HG03135 (cell line): ENCODE results near the gene ZMIZ1.

Experiments used
- ATAC-seq: cut with Tn5 transposase; IDR thresholded peaks from one replicate; pipeline ENCODE4 v1.9.1; 2021; ENCODE audit warnings: mild to moderate bottlenecking, moderate library complexity; ENCODE audit not compliant: unreplicated experiment

ZMIZ1 gene

GRCh38 chr10:79243181-79244067 is 174.7 kb downstream of the ZMIZ1 start:
- peak; percentile 49 for ATAC-seq

- ATAC-seq = no peak
Observed at GRCh38 chr10:79244068-79244442, 175.3 kb downstream of the ZMIZ1 start.

- peak; percentile 28 for ATAC-seq
Observed at GRCh38 chr10:79244841-79245504, 176.2 kb downstream of the ZMIZ1 start.

- ATAC-seq = no peak
Observed at GRCh38 chr10:79245539-79246208, 176.9 kb downstream of the ZMIZ1 start.

- ATAC-seq = no peak
Observed at GRCh38 chr10:79246209-79246581, 177.4 kb downstream of the ZMIZ1 start.

DNA sequence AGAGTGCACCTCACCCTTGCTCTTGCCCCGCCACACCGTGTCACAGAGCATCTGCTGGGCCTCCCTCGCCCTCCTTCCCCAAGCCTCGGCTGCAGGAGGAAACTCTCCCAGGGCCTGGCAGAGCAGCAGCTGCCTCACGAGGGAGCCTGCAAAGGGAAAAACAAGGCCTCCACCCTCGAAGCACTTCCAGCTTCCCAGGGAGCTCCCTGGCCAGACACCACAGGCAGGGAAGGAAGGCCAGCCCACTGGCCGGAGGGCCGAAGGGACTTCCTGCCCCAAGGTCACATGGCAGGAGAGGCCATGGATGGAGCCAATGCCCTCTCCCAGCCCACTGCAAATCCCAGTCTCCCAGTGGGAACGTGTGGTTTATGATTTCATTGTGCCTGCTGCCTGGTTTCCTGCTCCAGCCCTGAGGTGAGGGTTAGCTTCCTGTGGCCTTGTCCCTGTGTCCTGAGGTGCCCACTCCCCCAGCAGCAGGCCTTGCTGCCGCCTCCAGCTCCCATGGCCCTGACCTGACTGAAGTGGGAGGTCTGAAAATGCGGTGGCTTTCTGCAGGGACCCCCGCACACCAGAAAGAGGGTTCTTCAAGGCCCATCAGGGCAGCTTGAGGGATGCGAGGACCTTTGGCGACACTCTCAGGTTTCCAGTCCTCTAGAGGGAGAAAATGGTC is 178.0 kb downstream of the ZMIZ1 start:
- ATAC-seq = no peak

DNA sequence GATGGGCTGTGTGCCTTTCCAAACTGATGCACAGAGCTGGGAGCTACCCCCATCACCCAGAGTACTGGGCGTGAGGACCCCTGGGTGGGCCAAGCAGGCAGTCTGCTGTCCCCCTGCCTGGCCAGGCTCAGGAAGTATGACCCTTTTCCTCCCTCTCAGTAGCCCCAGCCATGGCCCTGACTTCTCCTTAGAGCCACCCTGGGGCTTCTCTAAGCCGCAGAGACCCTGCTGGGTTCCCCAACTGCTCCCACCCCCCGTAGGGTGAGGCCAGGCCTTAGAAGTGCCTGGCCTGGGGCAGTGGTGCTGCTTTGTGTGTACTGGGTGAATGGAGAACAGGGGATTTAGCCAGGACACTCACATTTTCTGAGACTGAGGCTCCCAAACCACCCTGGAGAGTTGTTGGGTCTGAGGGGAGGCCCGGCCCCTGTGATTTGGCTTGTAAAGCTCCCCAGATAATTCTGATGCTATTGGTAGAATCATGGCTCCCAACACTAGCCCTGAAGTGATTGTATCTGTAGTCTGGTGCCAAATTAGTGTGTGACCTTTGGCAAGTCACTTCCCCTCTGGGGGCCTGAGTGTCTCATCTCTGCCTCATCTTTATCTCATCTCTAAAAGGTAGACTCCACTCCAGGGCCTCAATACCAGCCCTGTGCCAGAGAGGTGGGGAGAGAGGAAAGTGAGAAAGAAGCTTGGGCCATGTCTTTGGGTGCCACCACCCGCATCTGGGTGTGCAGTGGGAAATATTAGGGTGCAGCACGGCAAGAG is 178.8 kb downstream of the ZMIZ1 start:
- no peak for ATAC-seq

DNA sequence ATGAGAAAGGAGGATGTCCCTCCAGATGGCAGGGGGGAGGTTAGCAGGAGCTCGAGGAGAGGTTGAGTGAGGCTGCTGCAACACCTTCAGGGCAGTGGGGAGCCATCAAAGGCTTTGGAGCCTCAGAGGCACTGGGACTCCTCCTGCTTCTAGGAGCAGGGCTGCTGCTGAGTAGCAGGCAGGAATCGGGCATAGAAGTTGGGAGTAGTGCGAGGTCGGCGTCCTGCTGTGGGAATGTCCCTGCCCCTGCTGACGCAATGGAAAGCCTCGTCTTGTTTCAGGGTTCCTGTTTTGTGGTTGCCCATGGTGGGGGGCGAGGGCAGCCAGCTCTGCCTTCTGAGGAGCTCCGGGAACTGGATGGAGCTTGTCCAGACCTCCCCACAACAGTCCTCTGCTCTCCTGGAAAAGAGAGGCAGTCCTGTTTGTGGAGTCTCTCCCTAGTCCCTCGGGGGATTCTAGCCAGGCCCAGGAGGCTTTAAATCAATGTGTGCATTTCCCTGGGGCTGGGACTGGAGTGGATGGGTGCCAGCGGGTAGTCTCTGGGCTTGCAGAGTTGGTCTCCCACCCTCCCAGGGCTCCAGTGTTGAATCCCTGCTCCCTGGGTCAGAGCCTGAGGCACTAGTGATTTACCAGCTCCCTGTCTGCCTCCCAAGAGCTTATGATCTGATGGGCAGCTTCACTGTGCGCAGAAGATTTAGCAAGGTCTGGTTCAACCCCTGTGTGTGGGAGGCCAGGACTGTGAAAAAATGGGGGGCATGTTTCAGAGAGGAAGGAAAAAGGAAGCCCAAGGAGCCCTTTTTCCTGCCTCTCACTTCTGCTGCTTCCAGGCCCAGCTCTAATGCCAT is 179.8 kb downstream of the ZMIZ1 start:
- ATAC-seq = no peak

DNA sequence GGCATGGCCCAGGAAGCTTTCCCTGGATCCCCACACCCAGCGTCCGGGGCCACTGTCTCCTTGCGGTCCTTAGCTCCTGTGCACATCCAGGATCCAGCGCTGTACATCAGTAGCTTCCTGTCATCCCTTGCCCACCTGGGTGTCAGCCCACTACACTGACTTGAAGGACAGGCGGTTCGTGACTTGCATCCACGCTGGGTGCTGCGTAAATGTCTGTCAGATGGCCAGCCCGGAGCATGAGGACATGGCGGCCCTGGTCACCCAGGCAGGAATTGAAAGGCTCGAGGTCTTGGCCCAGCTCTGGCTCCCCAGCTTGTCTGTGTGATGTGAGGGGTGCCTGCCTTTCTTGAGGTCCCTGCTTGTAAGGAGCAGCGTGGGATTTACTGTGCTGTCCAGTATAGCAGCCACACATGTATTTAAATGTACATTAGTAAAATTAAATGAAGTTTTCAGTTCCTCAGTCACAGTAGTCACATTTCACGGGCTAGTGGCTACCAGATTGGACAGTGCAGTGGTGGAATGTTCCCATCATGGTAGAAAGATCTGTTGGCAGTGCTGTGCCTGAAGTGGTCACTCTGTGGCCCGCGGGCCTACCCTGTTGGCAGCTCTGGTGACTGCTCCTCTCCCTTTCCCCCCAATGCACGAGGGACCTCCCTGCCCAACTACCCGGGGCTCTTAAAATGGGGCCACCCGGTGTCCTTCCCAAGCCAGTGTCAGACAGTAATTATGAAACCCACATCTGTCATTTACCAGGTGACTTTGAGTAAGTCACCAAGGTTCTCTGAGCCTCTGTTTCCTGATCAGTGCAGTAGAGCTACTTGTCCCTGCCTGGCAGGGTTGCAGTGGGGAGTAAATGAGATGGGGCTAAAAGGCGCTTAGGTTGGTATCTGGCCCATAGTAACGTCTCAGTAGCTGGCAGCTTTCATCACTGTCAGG is 180.7 kb downstream of the ZMIZ1 start:
- ATAC-seq = peak; percentile 61

DNA sequence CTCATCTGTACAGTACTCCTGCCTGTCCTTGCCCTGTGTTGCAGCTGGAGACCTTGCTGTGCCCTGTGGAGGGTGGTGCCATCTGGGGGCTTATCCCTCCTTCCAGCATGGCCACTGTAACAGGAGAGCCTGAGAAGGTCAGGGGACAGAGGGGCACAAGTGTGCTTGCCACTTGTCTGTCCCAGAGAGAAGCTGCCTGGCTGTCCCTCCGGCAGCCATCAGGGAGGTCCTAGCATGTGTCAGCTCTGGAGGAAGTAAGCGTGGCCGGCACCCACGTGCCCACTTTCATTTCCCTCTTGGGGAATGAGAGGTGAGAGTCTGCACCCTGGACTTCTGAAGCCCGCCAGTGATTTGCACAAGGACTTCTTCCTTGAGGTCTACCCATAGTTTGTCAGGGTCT is 181.5 kb downstream of the ZMIZ1 start:
- no peak for ATAC-seq

DNA sequence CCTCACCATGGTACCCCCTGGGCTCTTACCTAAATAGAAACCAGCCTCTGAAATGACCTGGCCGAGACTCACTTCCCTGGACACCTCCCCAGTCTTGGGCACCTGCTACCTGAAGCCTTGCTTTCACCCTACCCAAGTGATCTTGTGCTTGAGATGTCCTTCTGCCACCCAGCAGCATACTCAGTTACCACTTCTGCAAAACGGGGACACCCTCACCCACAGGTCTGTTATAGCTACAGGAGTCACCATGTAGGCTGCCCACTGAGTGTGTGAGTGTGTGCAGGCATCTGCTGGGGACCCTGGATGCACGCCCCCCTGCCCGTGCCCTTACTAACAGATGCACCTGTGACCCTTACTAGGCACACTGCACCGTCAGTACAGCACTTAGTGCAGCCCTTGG is 183.7 kb downstream of the ZMIZ1 start:
- ATAC-seq = no peak

DNA sequence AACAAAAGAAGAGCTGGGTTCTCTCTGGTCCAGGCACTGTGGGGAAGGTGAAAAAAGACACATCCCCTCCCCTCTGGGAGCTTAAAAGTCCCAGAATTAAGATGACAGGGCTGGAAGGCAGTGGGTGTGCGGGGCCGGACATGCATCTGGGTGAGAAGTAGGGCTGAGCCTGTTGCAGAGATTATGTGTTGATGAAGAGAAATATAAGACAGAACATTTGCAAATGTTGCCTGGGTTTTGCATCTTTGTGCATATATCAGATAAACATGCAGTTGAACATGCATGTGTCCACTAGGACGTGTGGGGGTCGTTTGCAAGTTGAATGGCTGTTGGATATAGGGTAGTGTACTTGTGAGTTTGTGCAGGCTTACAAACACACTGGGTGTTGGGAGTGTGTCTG is 184.2 kb downstream of the ZMIZ1 start:
- ATAC-seq = no peak

GRCh38 chr10:79253704-79254103 is 184.9 kb downstream of the ZMIZ1 start:
- no peak for ATAC-seq

DNA sequence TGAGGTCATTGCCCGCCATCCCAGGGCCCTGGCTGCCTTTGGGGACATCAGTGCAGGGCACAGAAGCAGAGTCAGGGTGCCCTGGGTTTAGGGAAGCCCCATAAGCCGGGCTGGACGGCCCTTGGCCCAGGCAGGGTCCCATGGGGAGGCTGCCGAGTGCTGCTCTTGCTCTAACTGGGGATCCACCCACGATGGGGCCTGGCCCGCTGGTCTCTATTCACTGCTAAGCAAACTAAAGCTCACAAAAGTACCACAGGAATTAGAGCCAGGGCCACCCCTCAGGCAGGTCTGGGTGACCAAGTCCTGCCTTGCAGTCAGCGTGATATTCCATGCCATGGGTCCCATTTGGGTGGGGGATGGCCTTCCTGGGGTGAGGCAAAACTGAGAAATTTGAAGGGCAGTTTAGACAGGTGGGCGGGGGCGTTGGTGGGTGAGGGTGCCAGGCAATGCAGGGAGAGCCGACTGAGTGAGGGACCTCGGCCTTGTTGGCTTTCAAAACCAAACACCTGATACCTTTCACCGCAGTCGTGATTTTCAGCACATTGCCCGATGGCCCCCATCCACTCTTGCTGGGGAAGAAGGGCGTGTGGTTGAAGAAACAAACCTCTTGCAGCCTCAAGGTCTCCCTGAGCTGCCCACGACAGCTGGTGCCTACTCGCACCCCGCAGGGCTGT is 185.7 kb downstream of the ZMIZ1 start:
- no peak for ATAC-seq

GRCh38 chr10:79255007-79255507 is 186.3 kb downstream of the ZMIZ1 start:
- no peak for ATAC-seq

DNA sequence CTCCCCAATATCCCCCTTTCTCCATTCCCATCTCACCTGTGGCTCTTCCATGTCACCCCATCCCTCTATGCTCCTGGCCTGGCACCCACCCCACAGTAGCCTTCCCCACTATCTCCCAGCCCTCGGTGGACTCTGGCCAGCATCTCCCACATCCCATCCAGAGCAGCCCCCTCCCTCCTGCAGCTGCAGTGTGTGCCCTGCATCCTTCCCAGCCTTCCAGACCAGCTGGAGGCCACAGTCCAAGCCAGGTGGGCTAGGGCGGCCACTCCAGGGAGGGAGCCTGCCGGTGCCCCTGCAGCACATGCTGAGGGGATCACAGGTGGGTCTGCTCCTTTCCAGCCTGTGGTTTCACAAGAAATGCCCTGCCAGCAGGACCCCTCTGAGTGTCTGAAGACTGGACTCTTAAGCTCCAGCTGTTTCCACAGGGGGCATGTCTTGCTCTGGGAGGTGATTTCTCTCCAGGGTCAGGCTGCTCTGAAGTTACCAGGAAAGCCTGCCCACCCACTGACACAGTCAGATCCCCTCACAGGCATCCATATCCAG is 187.6 kb downstream of the ZMIZ1 start:
- no peak for ATAC-seq

DNA sequence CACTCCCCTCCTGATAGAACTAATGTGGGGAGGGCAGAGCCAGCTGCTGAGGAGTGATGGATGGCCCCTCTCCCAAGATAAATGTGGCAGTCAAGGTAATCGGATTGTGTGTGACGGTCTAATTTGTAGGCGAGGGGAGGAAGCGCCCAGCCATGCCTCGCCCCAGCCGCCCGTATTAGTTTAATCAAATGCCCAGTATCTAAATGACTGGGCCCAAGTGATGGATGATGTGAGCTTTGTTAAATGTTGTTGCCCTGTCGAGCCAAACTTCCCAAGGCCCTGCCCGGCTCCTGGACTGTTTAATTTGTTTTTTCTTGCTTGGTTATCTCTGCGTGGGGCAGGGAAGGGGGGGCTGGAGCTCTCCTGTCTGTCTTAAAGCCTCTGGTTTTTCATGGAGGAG is 190.1 kb downstream of the ZMIZ1 start:
- ATAC-seq = no peak

DNA sequence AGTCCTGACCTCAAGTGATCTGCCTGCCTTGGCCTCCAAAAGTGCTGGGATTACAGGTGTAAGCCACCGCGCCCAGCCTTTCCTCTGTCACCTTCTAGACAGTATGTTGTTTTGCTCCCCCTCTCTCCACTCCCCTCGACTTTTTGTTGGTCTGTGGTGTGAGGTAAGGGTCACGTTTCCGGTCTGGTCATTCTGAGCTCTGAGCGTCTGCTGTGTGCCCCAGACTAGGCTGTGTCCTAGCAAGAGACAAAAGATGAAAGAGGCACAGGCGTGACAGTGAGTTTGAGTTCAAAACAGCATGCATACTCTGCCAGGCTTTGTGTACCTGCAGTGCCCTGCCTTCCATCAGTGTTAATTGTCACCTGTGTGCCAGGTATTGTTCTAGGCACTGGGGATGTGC is 191.1 kb downstream of the ZMIZ1 start:
- no peak for ATAC-seq
